GM19468 (cell line): ENCODE results near the gene KIAA1217.
A peak's percentile ranks its signal among the peaks of the same experiment; 100 is the strongest.
"Not testable (repeated sequence)": the region's sequence is repeated elsewhere in the genome, so short reads cannot be mapped to it uniquely, and the experiment has no call there.

ENCODE experiments used
- ATAC-seq: cut with Tn5 transposase; IDR thresholded peaks from one replicate; pipeline ENCODE4 v1.9.1; 2021; ENCODE audit warnings: mild to moderate bottlenecking, moderate library complexity, moderate number of reproducible peaks; ENCODE audit not compliant: unreplicated experiment; ENCODE audit errors: extremely low read depth

Gene KIAA1217

GRCh38 chr10:24430591-24430990 is 221.7 kb downstream of the KIAA1217 start:
- ATAC-seq: no peak

DNA sequence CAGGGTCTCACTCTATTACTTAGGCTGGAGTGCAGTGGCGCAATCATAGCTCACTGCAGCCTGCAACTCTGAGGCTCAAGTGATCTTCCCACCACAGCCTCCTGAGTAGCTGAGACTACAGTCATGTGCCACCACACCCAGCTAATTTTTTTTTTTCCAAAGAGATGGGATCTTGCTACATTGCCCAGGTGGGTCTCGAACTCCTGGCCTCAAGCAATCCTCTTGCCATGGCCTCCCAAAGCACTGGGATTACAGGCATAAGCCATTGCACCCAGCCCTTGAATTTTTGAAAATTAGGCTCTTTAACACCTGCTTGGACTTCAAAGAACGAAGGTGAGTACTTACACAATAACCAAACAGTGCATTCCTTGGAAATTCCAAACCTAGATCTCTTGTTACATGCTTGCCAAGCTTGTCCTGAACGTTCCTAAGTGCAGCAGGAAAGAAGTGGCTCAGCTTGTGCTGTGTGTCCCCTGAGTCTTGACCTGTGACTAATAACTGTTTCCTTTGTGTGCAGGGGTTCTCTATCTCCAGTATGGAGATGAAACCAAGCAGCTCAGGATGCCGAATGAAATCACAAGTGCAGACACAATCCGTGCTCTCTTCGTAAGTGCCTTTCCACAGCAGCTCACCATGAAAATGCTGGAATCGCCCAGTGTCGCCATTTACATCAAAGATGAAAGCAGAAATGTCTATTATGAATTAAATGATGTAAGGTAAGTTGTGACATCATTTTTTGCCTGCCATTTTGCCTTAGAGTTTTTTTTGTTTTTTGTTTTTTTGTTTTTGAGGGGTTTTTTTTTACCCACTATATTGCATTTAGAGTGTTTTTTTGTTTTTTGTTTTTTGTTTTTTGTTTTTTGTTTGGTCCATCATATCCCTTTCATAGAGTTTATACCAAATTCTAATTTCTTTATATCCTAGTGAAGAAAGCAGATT is 223.8 kb downstream of the KIAA1217 start:
- ATAC-seq: no peak

- no peak for ATAC-seq
Observed at GRCh38 chr10:24433705-24434104, 224.8 kb downstream of the KIAA1217 start.

- ATAC-seq: no peak
Observed at GRCh38 chr10:24434961-24435360, 226.0 kb downstream of the KIAA1217 start.

- ATAC-seq: no peak
Observed at GRCh38 chr10:24435374-24435773, 226.4 kb downstream of the KIAA1217 start.

GRCh38 chr10:24437302-24437701 is 228.4 kb downstream of the KIAA1217 start:
- no peak for ATAC-seq

- ATAC-seq: no peak
Observed at GRCh38 chr10:24438800-24439199, 229.9 kb downstream of the KIAA1217 start.

GRCh38 chr10:24439935-24440334 is 231.0 kb downstream of the KIAA1217 start:
- no peak for ATAC-seq

DNA sequence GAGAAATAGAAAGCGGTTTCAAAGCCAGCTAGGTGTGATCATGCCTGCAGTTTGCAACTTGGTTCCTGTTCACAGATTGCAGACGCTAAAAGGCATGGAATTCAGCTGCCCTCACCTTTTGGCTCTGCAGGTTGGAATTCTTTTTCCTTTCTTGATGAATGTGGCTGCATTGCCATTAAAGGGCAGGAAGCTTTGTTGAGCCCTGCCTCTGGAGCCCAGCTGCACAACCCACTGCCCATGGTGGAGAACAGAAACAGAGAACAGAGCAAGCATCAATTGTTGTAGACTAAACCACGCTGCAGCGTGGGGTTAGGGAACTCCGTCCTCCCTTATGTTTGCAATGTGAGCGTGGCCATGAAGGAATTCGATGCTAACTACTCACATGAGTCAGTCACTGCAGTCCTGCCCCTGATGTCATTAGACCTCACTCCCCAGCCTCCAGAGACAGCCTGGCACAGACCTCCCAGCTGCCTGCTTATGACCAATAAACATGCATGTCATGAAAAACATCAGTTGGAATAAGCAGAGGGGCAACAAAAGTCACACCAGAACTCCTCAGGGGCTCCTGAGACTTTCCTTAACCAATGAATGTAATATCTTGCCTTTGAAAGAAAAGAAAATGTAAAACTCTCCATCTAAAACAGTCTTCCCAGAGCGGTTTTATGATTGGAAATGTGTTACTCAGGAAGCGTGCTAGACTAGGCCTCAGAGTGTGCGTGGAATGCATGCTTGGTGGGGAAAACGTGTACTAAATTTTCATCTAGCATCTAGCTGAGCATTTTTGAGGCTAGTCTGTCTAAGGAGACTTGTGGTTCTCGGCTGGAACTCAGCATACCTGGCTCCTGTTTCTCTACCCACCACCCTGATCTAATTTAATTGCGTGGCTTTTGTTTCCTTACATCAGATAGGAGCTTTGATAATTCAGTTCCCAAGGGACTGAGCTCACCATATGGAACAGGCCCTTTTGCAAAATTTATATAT is 232.2 kb downstream of the KIAA1217 start:
- no peak for ATAC-seq

DNA sequence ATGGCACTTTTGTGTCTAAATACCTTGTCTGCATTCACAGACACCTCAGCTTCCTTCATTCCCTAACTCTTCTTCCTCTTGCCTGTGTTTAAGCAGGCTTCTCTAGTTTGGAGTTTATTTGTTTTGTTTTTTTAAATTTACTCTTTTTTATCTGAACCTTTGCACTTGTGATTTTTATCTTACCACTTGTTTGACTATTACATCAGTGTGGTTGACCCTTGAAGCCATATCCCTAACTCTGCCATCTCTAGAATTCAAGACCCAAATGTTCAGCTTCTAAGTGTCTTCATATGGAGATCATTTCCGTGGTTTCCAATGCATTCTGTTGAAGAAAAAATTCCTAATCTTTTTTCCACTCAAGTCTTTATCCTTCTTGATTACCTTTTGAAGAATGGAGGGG is 233.3 kb downstream of the KIAA1217 start:
- ATAC-seq: no peak

- not testable (repeated sequence) for ATAC-seq
Observed at GRCh38 chr10:24442641-24443174, 233.8 kb downstream of the KIAA1217 start.

- ATAC-seq: no peak
Observed at GRCh38 chr10:24444337-24444736, 235.4 kb downstream of the KIAA1217 start.

DNA sequence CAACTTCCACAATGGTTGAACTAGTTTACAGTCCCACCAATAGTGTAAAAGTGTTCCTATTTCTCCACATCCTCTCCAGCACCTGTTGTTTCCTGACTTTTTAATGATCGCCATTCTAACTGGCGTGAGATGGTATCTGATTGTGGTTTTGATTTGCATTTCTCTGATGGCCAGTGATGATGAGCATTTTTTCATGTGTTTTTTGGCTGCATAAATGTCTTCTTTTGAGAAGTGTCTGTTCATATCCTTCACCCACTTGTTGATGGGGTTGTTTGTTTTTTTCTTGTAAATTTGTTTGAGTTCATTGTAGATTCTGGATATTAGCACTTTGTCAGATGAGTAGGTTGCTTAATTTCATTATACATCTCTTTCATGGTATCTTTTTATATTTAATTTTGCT is 237.0 kb downstream of the KIAA1217 start:
- ATAC-seq: not testable (repeated sequence)

DNA sequence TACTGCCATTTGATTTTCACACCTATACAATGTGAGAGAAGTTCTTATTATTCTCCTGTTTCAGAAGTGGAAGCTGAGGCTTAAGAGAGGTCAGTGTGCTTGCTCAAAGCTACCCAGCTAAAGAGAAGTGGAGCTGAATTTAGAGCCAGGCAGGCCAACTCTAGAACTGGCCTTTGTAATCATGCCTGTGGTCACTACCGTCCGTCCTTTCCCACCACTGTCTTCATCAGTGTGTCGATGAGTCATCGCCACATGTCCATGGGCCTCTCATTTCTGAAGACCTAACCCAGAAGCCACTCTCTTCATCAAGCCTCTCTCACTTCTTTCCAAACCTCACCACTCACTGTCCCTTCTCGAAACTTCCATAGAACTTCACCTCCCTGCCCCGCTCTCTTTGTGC is 237.8 kb downstream of the KIAA1217 start:
- ATAC-seq: no peak

DNA sequence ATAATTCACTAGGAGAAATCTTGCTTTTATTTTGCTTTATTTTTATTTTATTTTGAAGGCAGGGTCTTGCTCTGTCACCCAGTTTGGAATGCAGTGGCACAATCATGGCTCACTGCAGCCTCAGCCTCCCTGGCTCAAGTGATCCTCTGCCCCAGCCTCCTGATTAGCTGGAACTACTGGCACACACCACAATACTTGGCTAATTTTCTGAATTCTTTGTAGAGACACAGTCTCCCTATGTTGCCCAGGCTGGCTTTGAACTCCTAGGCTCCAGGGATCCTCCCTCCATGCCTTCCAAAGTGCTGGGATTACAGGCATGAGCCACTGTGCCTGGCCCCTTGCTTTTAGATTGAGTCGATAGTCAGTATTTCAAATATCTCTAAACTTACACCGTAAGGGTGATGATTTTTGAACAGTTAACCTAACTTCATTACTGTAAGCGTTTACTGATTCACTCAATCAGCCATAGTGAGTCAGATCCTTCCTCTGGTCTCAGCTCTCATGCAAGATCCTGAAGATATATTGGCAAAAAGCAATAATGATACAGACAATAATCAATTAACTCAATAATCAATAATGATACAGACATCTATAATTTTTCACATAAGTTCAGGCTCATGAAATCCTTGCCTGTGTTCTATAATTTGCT is 239.5 kb downstream of the KIAA1217 start:
- ATAC-seq: no peak

DNA sequence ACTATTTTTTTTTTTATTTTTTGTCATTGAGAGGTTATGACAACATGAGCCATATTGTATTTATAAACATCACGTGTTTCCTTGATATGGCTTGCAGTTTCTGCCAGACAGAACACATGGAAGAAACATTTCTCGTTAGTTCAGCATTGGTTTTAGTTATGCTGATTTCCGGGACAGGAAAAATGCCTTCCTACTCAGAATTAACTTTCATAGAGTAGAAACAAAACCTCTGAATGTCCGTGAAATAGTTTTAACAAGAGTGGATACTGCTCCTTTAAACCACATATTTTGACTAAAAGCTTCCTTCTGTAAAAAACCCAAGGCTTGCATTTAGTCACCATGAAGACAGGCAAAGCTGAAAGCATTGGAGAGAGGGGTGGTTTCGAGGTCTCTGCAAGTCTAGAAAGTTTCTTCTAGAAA is 240.4 kb downstream of the KIAA1217 start:
- peak; percentile 87 for ATAC-seq

GRCh38 chr10:24449769-24450310 is 240.9 kb downstream of the KIAA1217 start:
- ATAC-seq: no peak

DNA sequence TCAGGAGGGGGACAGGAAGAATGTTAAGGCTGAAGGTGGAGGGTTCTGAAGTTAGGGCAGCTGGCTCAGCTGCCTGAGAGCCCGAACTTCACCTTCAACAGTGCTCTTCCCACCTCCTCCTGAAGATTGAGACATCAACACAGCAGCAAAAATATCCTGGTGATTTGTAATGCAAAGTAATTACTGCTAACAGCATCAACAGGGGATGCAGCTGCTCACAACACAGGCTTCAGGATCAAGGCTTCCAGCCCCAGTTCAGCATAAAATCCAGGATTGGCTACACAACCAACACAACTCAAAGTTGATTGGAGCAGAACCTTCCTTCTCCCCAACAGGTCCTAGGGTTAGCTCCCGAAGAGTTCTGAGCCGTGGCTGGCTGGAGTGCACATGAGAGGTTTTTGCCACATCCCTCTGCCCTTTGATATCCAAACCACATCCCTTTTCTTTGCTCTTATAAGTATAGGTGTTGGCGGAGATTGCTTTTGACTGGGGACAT is 242.4 kb downstream of the KIAA1217 start:
- ATAC-seq: no peak

DNA sequence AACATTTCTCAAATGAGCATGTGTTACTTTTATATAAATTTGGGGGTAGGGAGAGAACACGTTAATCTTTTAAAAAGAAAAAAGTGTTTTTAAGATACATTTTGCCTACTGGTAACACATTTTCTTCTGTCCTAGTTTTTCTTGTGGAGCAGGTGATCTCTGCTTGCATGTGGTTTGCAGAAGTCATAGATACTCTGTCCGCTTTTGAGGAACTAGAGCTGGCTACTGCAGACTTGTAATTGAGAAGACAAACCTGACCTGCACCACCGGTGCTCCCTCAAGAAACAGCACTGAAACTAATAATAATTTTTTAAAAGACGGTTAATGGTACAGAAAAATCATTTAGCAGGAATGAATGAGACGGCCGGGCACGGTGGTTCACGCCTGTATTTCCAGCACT is 243.1 kb downstream of the KIAA1217 start:
- ATAC-seq: no peak

- ATAC-seq: no peak
Observed at GRCh38 chr10:24453404-24453830, 244.5 kb downstream of the KIAA1217 start.
